GM19324 (cell line): Measurements from ENCODE around the gene ZFP36L2.

ENCODE experiments used
- ATAC-seq: cut with Tn5 transposase; IDR thresholded peaks from one replicate; pipeline ENCODE4 v1.9.1; 2021; ENCODE audit warnings: mild to moderate bottlenecking, moderate library complexity; ENCODE audit not compliant: unreplicated experiment, low FRiP score

Gene ZFP36L2, protein sequence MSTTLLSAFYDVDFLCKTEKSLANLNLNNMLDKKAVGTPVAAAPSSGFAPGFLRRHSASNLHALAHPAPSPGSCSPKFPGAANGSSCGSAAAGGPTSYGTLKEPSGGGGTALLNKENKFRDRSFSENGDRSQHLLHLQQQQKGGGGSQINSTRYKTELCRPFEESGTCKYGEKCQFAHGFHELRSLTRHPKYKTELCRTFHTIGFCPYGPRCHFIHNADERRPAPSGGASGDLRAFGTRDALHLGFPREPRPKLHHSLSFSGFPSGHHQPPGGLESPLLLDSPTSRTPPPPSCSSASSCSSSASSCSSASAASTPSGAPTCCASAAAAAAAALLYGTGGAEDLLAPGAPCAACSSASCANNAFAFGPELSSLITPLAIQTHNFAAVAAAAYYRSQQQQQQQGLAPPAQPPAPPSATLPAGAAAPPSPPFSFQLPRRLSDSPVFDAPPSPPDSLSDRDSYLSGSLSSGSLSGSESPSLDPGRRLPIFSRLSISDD

GRCh38 chr2:43226558-43226954, at the start of gene ZFP36L2:
Gene ZFP36L2, minus strand, starts transcription at chr2:43226606. Its CDS starts 291 bp downstream, at chr2:43226315.
- peak; percentile 70 for ATAC-seq

GRCh38 chr2:43274721-43275120, 48.3 kb upstream of the ZFP36L2 start:
- no peak for ATAC-seq

DNA sequence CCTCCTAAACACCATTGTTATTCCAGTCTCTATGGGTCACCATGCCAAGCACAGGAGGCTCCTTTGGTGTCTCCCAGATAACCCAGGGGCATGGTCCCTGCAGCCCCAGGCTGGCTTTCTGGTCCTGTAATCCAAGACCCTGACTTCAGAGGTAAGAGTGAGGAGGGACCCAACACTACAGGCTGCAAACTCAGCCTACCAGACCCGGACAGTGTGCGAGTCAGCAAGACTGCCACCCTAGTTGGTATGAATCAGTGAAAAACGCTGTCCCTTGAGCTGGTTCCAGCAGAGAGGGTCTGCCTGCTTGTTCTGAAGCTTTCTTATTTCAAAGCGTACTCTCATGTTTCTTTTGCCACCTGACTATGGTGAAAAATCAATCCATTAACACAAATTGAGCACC, 47.6 kb upstream of the ZFP36L2 start:
- ATAC-seq, result no peak

- ATAC-seq, result no peak
Measured at GRCh38 chr2:43273529-43273928, 47.1 kb upstream of the ZFP36L2 start.

GRCh38 chr2:43270930-43271615, 44.7 kb upstream of the ZFP36L2 start:
- no peak for ATAC-seq

DNA sequence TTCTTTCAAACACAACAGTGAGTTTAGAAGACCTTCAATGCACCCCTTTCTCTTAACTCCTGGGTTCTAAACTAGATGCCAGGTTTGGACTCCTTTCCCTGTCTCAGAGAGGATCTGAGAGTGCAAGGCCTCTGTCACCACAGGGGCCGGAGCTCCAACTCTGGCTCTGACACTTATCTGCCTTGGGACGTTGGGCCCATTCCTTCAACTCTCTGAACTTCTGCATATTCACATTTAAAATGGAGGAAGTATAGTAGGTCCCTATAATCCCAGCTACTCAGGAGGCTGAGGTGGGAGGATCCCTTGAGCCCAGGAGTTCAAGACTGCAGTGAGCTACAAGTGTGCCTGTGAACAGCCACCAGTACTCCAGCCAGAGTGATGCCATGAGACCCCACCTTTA, 44.1 kb upstream of the ZFP36L2 start:
- no peak for ATAC-seq

- no peak for ATAC-seq
Measured at GRCh38 chr2:43269706-43270105, 43.3 kb upstream of the ZFP36L2 start.

GRCh38 chr2:43269074-43269572, 42.7 kb upstream of the ZFP36L2 start:
- ATAC-seq, result no peak

DNA sequence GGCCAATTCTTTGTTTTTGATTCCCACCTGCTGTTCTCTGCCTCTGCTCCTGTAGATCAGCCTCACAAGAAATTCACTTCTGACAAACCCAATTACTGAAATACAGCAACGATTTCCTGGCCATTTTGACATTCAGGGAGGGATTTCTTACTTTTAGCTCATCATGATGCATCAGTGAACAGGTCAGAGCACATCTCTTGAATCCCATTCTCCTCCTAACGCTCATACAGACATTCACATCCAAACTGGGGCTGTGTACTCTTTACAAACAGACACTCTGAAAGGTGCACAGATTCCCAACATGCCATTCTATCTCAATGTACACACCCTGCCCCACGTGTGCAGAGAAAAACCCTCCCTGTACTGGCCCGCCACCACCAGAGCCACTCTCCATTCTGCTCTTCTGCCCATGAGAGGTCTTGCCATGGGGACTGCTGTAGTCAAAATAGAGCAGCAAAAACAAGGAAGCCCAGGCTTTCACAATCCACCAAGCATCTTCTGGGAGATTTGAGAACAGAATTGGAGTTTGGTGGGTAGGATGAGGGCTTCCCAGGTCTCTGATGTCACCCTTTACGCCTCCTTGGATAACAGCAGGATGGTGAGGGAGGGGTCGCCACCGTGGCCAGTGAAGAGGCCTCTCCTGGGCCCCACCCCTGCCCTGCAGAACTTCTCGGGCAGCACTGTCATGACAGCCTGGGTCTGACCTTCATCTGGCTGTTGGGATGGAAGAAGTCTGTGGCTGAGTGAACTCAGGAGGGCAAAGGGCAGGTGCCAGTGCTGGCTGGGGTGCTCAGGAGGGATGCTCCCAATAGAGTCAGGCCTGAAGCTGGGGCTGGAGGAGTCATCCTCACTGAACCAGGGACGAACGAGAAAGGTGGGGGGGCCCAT, 41.9 kb upstream of the ZFP36L2 start:
- ATAC-seq, result no peak

DNA sequence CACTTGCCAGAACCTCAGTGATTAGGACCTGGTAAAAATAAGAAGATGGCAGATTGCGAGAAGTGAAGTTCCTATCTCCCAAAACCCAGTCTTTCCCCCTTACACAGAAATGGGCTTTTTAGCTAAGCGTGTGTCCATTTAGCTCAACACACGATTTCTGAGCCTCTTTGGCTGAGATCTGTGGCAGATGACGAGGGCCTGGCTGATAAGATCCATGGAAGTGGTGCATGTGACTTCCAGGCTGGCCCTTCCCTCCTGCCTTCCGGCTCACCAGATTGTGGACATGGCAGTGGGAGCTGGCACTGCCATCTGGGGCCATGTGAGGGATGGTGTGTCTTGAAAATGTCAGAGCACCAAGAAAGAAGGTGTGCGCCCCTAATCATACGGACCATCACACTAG, 41.0 kb upstream of the ZFP36L2 start:
- ATAC-seq, result no peak

DNA sequence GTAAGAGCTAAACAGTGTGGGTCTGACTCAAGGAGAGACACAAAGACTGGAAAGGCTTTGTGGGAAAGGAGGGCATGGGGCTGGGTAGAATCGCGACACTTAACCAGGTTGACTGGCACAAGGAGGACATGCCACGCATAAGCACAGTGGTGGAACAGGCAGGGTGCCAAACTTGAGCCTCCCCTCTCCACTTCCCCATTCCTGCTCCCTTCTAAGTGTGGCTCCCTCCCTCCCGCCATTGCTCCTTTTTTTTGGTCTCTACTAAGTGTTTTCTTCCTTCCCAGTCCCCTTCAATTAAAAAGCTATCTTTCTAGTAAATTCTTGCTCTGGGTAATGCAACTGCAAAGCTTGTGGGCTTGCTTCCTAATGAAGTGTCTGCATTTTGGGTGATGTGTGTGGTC, 40.3 kb upstream of the ZFP36L2 start:
- no peak for ATAC-seq

- ATAC-seq, result no peak
Measured at GRCh38 chr2:43265421-43265820, 39.0 kb upstream of the ZFP36L2 start.

DNA sequence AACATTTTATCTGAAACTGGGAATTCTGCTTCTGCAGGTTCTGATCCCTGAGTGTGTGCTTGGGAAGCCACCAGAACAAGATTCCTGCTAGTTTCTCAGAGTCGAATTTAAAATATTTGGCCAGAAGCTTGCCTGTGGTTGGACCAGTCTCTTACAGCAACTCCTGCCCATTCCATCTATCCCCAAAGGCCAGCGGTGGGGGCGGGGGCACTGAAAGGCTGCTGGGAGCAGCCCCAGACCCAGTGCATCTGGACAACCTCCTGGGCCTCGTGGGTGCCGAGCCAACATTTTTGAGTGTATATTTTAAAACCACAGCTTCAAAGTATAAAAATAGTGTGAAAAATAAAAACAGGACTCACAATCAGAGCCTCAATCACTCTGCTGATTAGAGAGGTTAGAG, 38.6 kb upstream of the ZFP36L2 start:
- ATAC-seq, result no peak

- ATAC-seq, result no peak
Measured at GRCh38 chr2:43262951-43263350, 36.5 kb upstream of the ZFP36L2 start.

DNA sequence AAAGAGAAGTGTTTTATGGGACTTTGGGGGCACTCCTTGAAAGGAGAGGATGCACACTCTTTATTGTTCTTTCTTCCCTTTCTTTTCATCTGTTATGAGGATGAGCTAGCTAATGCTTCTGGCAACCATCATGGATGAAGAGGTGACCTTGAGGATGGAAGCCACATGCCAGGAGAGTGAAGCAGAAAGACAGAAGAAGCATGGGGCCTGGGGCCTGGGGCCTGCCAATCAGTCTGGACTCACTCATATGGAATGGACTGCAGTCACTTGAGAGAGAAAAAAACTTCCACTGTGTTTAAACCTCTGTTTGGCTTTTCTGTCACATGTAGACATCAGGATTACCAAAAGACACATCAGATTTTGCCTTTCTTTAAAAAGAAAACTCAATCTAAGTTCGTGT, 35.8 kb upstream of the ZFP36L2 start:
- ATAC-seq, result no peak

- ATAC-seq, result no peak
Measured at GRCh38 chr2:43259512-43259911, 33.1 kb upstream of the ZFP36L2 start.

GRCh38 chr2:43258547-43259156, 32.2 kb upstream of the ZFP36L2 start:
- ATAC-seq, result no peak

DNA sequence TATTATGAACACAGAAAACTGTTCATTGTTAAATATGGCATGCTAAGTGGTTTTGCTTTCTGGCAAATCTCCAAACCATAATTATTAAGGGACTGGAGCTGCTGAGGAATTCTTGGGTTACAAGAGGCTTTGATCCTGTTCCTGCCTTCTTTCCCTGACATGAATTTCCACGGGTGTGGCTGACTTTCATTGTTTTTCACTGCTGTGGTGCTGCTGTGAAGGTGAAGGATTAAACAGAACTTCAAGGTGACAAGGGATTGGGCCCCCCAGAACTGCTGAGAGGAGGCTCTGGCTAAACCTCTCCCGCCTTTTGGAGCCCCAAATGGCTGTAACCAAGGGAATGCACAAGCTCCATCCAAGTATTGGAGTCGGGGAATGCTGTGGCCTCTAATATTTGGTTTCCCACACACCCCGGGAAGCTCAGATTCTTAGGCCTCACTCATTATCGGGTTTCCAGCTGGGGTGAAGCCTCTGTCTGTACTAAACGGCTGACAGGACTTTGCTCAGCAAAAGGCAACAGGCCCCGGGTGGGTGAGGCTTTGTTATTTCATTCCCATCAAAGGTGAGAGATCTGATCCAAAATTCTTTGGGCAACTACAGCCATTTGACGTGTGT, 29.0 kb upstream of the ZFP36L2 start:
- ATAC-seq, result no peak

DNA sequence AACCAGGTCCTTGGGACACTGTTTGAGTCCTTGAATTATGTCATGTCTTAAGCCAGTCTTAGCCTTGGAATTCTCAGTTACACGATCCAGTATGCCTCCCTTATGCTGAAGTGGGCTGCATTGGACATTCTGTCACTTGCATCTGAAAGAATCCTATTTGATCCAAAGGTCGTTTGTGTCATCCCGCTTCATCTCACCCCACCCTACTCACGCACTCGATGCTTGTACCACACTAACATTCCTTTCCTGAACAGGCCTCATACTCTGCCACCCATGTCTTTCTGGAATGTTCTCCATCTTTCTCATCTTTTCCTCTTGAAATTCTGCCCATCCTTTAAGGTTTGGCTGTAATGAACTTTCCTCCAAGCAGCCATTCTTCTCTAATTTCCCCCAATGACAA, 27.9 kb upstream of the ZFP36L2 start:
- no peak for ATAC-seq
